ENCODE results near the gene SMIM44. TPM values are rescaled to one million over a fixed set of nuclear protein-coding genes. Genes with fewer than 3 reads are reported as not detected.

Gene SMIM44
- total RNA-seq, 1 experiment from 2014 or later: not detected

- TF ChIP-seq CTCF (IDR thresholded peaks at IDR 0.05) (no peak), POLR2AphosphoS5 (IDR thresholded peaks at IDR 0.05; ENCODE audit: low read depth, low read length) (no peak), TCF7L2 (IDR thresholded peaks at IDR 0.05; ENCODE audit: low read depth, low read length) (no peak), SIN3A (IDR thresholded peaks at IDR 0.05; ENCODE audit: borderline replicate concordance, insufficient read depth, low read depth, low read length) (no peak), REST (IDR thresholded peaks at IDR 0.05; ENCODE audit: insufficient read depth in 1 of 2, low read depth in 2 of 2, low read length in 1 of 2) (no peak)
- no peak for DNase-seq (ENCODE audit: low read depth, low spot score)
- no TSS peak for BruUV-seq (replicated peaks)
- Histone ChIP-seq H3K4me3 (ENCODE audit: low read depth in 2 of 2, low read length in 2 of 2) (no peak overlapping the region), H3K4me1 (ENCODE audit: control insufficient read depth, insufficient read depth, low read length) (no peaks in the 10 kb centered on the region), H3K27ac (ENCODE audit: low read length) (no peak overlapping the region), H3K27me3 (ENCODE audit: control insufficient read depth, insufficient read depth, low read length) (no peaks in the 10 kb centered on the region), H3K36me3 (ENCODE audit: control insufficient read depth, insufficient read depth, low read length) (no peaks in the 10 kb centered on the region), H3K9me3 (ENCODE audit: control insufficient read depth, insufficient read depth, low read depth, low read length) (no peaks in the 10 kb centered on the region)
- no peak for ATAC-seq
- intact Hi-C loops (cut with micrococcal nuclease; ENCODE audit: unreplicated experiment) (no loop called here), in situ Hi-C loops (cut with HindIII; ENCODE audit: low pct_unique_long_range_greater_than_20kb, low sequenced_read_pairs) (no loop called here)
- CTCF ChIA-PET: no interaction called here
- POLR2A ChIA-PET: no interaction called here
Observed at GRCh38 chr19:3481241-3482090, 1.8 kb downstream of the SMIM44 start.

- Histone ChIP-seq H3K27ac (ENCODE audit: low read length) (no peak within 1 kb of the TSS), H3K27me3 (ENCODE audit: control insufficient read depth, insufficient read depth, low read length) (no peaks in the 10 kb centered on the region), H3K36me3 (ENCODE audit: control insufficient read depth, insufficient read depth, low read length) (no peaks in the 10 kb centered on the region), H3K4me1 (ENCODE audit: control insufficient read depth, insufficient read depth, low read length) (no peaks in the 10 kb centered on the region), H3K9me3 (ENCODE audit: control insufficient read depth, insufficient read depth, low read depth, low read length) (no peaks in the 10 kb centered on the region), H3K4me3 (ENCODE audit: low read depth in 2 of 2, low read length in 2 of 2) (no peak within 1 kb of the TSS)
- DNase-seq (ENCODE audit: low read depth, low spot score) (no peak), ATAC-seq (0 out of 2 replicates have a peak, but pooled peaks have one; percentile 13)
- intact Hi-C loops (cut with micrococcal nuclease; ENCODE audit: unreplicated experiment) (no loop called here), in situ Hi-C loops (cut with HindIII; ENCODE audit: low pct_unique_long_range_greater_than_20kb, low sequenced_read_pairs) (no loop called here)
- ChIA-PET CTCF (no interaction called here), POLR2A (no interaction called here)
- no TSS peak for BruUV-seq (replicated peaks)
- TF ChIP-seq TCF7L2 (IDR thresholded peaks at IDR 0.05; ENCODE audit: low read depth, low read length): no peak
- no peak for TF ChIP-seq REST (IDR thresholded peaks at IDR 0.05; ENCODE audit: insufficient read depth in 1 of 2, low read depth in 2 of 2, low read length in 1 of 2)
Observed at GRCh38 chr19:3480383-3481091, 2.7 kb downstream of the SMIM44 start, which contains the start of gene SMIM24. Gene SMIM24, minus strand, starts transcription at chr19:3480525. Its CDS starts 62 bp downstream, at chr19:3480463.

Measured in Panc1 (cell line).